ENCODE measurements around the gene URB1. TPM values are rescaled to one million over a fixed set of nuclear protein-coding genes. Genes with fewer than 3 reads are reported as not detected.
A peak's percentile ranks its signal among the peaks of the same experiment; 100 is the strongest.

URB1 gene
- total and polyA plus RNA-seq, 4 donors, result 3.7 to 17.6 (median 11.4) TPM

GRCh38 chr21:32348604-32349332 is 44.0 kb downstream of the URB1 start:
- H3K27ac ChIP-seq (ENCODE audit: low read depth in 1 of 2, low read length in 1 of 2), result peak overlapping the region in 1 of 2 donors; percentile 42
- no peak overlapping the region for H3K4me3 ChIP-seq
- no peak overlapping the region for H3K9ac ChIP-seq (ENCODE audit: insufficient read depth in 1 of 2, low read length in 2 of 2)
- WGBS, 2 donors, result 81 to 85% methylated on average over 9 of the region's 9 CpGs
- no peak for ATAC-seq (ENCODE audit: insufficient read depth, low FRiP score)
- TF ChIP-seq CTCF (IDR thresholded peaks at IDR 0.05; ENCODE audit: control extremely low read depth, extremely low read depth), result no peak
- peak in 2 of 3 donors; percentile 31 to 54 for DNase-seq
- no peaks in the 10 kb centered on the region for H3K27me3 ChIP-seq (ENCODE audit: control insufficient read depth in 3 of 3, insufficient read depth in 3 of 3, low read length in 2 of 3)
- no peaks in the 10 kb centered on the region for H3K4me1 ChIP-seq (ENCODE audit: control insufficient read depth in 5 of 5, insufficient read depth in 5 of 5, low read length in 5 of 5)
- H3K9me3 ChIP-seq (ENCODE audit: control insufficient read depth in 4 of 4, insufficient read depth in 3 of 4, low read length in 3 of 4), result peaks cover 0 to 11% (median 3%) of the 10 kb centered on the region in 4 donors
- peaks cover 46 to 76% (median 52%) of the 10 kb centered on the region in 4 donors for H3K36me3 ChIP-seq (ENCODE audit: control insufficient read depth in 4 of 4, insufficient read depth in 4 of 4, low read length in 4 of 4)

- H3K27ac ChIP-seq (ENCODE audit: low read depth in 1 of 2, low read length in 1 of 2), result peak overlapping the region in 1 of 2 donors; percentile 53
- no peaks in the 10 kb centered on the region for H3K27me3 ChIP-seq (ENCODE audit: control insufficient read depth in 3 of 3, insufficient read depth in 3 of 3, low read length in 2 of 3)
- no peak for TF ChIP-seq CTCF (IDR thresholded peaks at IDR 0.05; ENCODE audit: control extremely low read depth, extremely low read depth)
- DNase-seq (no peak), ATAC-seq (ENCODE audit: insufficient read depth, low FRiP score) (no peak)
- peaks cover 48 to 70% (median 52%) of the 10 kb centered on the region in 4 donors for H3K36me3 ChIP-seq (ENCODE audit: control insufficient read depth in 4 of 4, insufficient read depth in 4 of 4, low read length in 4 of 4)
- no peaks in the 10 kb centered on the region for H3K4me1 ChIP-seq (ENCODE audit: control insufficient read depth in 5 of 5, insufficient read depth in 5 of 5, low read length in 5 of 5)
- H3K9ac ChIP-seq (ENCODE audit: insufficient read depth in 1 of 2, low read length in 2 of 2), result peak overlapping the region in 1 of 2 donors; percentile 6
- 86 to 91% methylated on average over 11 of the region's 11 CpGs for WGBS, 2 donors
- peaks cover 0 to 12% (median 3%) of the 10 kb centered on the region in 4 donors for H3K9me3 ChIP-seq (ENCODE audit: control insufficient read depth in 4 of 4, insufficient read depth in 3 of 4, low read length in 3 of 4)
- H3K4me3 ChIP-seq, result no peak overlapping the region
Observed at GRCh38 chr21:32347977-32348376, 44.8 kb downstream of the URB1 start.

GRCh38 chr21:32347351-32347750 is 45.5 kb downstream of the URB1 start:
- Histone ChIP-seq H3K4me3 (no peak overlapping the region), H3K27ac (ENCODE audit: low read depth in 1 of 2, low read length in 1 of 2) (no peak overlapping the region), H3K4me1 (ENCODE audit: control insufficient read depth in 5 of 5, insufficient read depth in 5 of 5, low read length in 5 of 5) (no peaks in the 10 kb centered on the region), H3K9me3 (ENCODE audit: control insufficient read depth in 4 of 4, insufficient read depth in 3 of 4, low read length in 3 of 4) (peaks cover 0 to 12% (median 3%) of the 10 kb centered on the region in 4 donors), H3K9ac (ENCODE audit: insufficient read depth in 1 of 2, low read length in 2 of 2) (no peak overlapping the region), H3K36me3 (ENCODE audit: control insufficient read depth in 4 of 4, insufficient read depth in 4 of 4, low read length in 4 of 4) (peaks cover 45 to 67% (median 54%) of the 10 kb centered on the region in 4 donors), H3K27me3 (ENCODE audit: control insufficient read depth in 3 of 3, insufficient read depth in 3 of 3, low read length in 2 of 3) (no peaks in the 10 kb centered on the region)
- no peak for TF ChIP-seq CTCF (IDR thresholded peaks at IDR 0.05; ENCODE audit: control extremely low read depth, extremely low read depth)
- DNase-seq, result no peak
- 97 to 98% methylated on average over 12 of the region's 12 CpGs for WGBS, 2 donors
- ATAC-seq (ENCODE audit: insufficient read depth, low FRiP score), result no peak
